ENCODE data around the gene PTCD3.

GRCh38 chr2:86070868-86071267 lies 35.2 kb upstream of the PTCD3 start:
- no peak for TF ChIP-seq POLR2A (IDR thresholded peaks at IDR 0.05)
- TF ChIP-seq CTCF (IDR thresholded peaks at IDR 0.05): no peak
- TF ChIP-seq POLR2AphosphoS5 (IDR thresholded peaks at IDR 0.05): no peak
- no peak for TF ChIP-seq EP300 (IDR thresholded peaks at IDR 0.05)
